ENCODE measurements around the gene FNIP1. TPM values are rescaled to one million over a fixed set of nuclear protein-coding genes. Genes with fewer than 3 reads are reported as not detected.

Gene FNIP1
- total and polyA plus RNA-seq, 2 donors from 2014 or later = 2.9 to 31.1 TPM

GRCh38 chr5:131693894-131694293, 102.9 kb downstream of the FNIP1 start:
- no peak for FAIRE-seq
- Histone ChIP-seq H3K9me3 (ENCODE audit: control insufficient read depth in 2 of 3, insufficient read depth in 1 of 3, low read length in 3 of 3) (no peaks in the 10 kb centered on the region), H3K4me3 (ENCODE audit: low read length in 3 of 3) (no peak overlapping the region), H3K4me1 (ENCODE audit: control insufficient read depth in 2 of 3, insufficient read depth in 2 of 3, low read depth in 1 of 3, low read length in 3 of 3) (no peaks in the 10 kb centered on the region), H3K27me3 (ENCODE audit: control insufficient read depth, insufficient read depth, low read length) (no peaks in the 10 kb centered on the region), H3K27ac (ENCODE audit: low read depth in 2 of 2, low read length in 2 of 2) (no peak overlapping the region), H3K36me3 (ENCODE audit: control insufficient read depth in 2 of 3, insufficient read depth in 3 of 3, low read length in 3 of 3) (peaks cover 0 to 14% (median 9%) of the 10 kb centered on the region in 3 donors), H3K9ac (ENCODE audit: low read length in 3 of 3) (no peak overlapping the region)
- DNase-seq = no peak
- intact Hi-C loops (cut with DNase I) = no loop called here
- TF ChIP-seq CTCF (IDR thresholded peaks at IDR 0.05; ENCODE audit: borderline replicate concordance, extremely low read depth, insufficient read depth) = no peak

DNA sequence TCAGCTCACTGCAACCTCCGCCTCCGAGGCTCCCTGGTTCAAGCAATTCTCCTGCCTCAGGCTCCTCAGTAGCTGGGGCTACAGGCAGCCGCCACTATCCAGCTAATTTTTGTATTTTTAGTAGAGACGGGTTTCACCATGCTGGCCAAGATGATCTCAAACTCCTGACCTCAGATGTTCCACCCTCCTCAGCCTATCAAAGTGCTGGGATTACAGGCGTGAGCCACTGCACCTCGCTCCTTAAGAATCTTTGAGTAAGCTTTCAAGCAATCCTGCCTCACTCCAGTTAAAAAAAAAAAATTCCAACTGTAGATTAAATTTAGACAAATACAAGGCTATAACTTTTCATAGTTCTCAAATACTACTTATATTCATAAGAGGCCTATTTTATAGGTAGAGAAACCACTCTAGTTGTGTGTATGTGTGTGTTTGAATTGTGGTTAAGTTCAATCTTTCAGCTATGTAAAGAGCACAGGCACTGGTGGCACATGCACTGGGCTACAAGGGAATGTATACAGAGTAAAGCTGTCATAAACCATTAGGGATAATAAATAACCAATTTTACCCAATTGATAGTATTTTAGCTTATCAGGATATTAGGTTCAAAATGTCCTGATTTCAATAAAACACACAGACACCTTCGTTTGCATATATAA, 111.2 kb downstream of the FNIP1 start:
- H3K4me1 ChIP-seq (ENCODE audit: control insufficient read depth in 2 of 3, insufficient read depth in 2 of 3, low read depth in 1 of 3, low read length in 3 of 3) = no peaks in the 10 kb centered on the region
- H3K9me3 ChIP-seq (ENCODE audit: control insufficient read depth in 2 of 3, insufficient read depth in 1 of 3, low read length in 3 of 3) = no peaks in the 10 kb centered on the region
- intact Hi-C loops (cut with DNase I) = no loop called here
- no peaks in the 10 kb centered on the region for H3K27me3 ChIP-seq (ENCODE audit: control insufficient read depth, insufficient read depth, low read length)
- no peak overlapping the region for H3K9ac ChIP-seq (ENCODE audit: low read length in 3 of 3)
- TF ChIP-seq CTCF (IDR thresholded peaks at IDR 0.05; ENCODE audit: borderline replicate concordance, extremely low read depth, insufficient read depth) = no peak
- DNase-seq (no peak), FAIRE-seq (no peak)
- H3K4me3 ChIP-seq (ENCODE audit: low read length in 3 of 3) = no peak overlapping the region
- H3K36me3 ChIP-seq (ENCODE audit: control insufficient read depth in 2 of 3, insufficient read depth in 3 of 3, low read length in 3 of 3) = peaks cover 0 to 3% (median 3%) of the 10 kb centered on the region in 3 donors
- no peak overlapping the region for H3K27ac ChIP-seq (ENCODE audit: low read depth in 2 of 2, low read length in 2 of 2)

DNA sequence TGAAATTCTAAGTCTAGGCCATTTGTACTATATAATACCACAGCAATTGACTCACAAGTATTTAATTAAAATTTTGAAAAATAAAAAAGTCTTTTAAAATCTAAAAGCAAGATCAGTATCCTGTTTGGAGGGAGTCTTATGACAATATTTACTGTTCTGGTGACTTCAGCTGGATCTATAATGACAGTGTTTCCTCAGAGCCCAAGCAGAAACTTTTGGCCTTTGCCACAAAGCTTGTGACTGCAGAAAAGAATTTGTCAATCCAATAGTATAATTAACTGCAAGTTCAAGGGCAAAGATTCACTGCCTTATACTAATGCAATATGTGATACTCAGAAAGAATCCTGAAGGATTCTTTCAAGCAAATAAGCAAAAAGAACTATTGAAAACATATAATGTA, 112.2 kb downstream of the FNIP1 start:
- Histone ChIP-seq H3K36me3 (ENCODE audit: control insufficient read depth in 2 of 3, insufficient read depth in 3 of 3, low read length in 3 of 3) (peaks cover 0 to 3% (median 3%) of the 10 kb centered on the region in 3 donors), H3K4me1 (ENCODE audit: control insufficient read depth in 2 of 3, insufficient read depth in 2 of 3, low read depth in 1 of 3, low read length in 3 of 3) (no peaks in the 10 kb centered on the region), H3K27ac (ENCODE audit: low read depth in 2 of 2, low read length in 2 of 2) (no peak overlapping the region), H3K27me3 (ENCODE audit: control insufficient read depth, insufficient read depth, low read length) (no peaks in the 10 kb centered on the region), H3K9ac (ENCODE audit: low read length in 3 of 3) (no peak overlapping the region), H3K4me3 (ENCODE audit: low read length in 3 of 3) (no peak overlapping the region), H3K9me3 (ENCODE audit: control insufficient read depth in 2 of 3, insufficient read depth in 1 of 3, low read length in 3 of 3) (no peaks in the 10 kb centered on the region)
- FAIRE-seq (no peak), DNase-seq (no peak)
- intact Hi-C loops (cut with DNase I) = no loop called here
- no peak for TF ChIP-seq CTCF (IDR thresholded peaks at IDR 0.05; ENCODE audit: borderline replicate concordance, extremely low read depth, insufficient read depth)

DNA sequence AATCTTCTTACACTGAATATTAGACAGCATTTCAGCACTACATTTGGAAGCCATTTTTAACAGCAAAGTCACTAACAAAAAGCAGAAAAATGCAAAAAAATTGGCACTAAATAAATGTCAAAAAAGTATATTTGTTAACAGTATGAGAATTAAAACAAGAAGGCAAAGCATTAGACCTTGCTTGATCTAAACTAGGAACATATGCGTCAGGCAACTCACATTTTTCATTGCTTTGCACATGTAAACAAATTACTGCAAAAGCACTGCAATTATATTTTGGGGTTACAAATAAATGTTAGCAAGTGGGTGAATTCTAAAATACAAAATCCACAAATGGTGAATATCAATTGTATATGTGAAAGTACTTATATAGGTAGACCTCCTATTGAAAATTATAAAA, 112.8 kb downstream of the FNIP1 start:
- FAIRE-seq (no peak), DNase-seq (no peak)
- intact Hi-C loops (cut with DNase I) = no loop called here
- Histone ChIP-seq H3K9ac (ENCODE audit: low read length in 3 of 3) (no peak overlapping the region), H3K4me3 (ENCODE audit: low read length in 3 of 3) (no peak overlapping the region), H3K27me3 (ENCODE audit: control insufficient read depth, insufficient read depth, low read length) (no peaks in the 10 kb centered on the region), H3K4me1 (ENCODE audit: control insufficient read depth in 2 of 3, insufficient read depth in 2 of 3, low read depth in 1 of 3, low read length in 3 of 3) (no peaks in the 10 kb centered on the region), H3K9me3 (ENCODE audit: control insufficient read depth in 2 of 3, insufficient read depth in 1 of 3, low read length in 3 of 3) (no peaks in the 10 kb centered on the region), H3K27ac (ENCODE audit: low read depth in 2 of 2, low read length in 2 of 2) (no peak overlapping the region), H3K36me3 (ENCODE audit: control insufficient read depth in 2 of 3, insufficient read depth in 3 of 3, low read length in 3 of 3) (peaks cover 0 to 5% (median 2%) of the 10 kb centered on the region in 3 donors)
- no peak for TF ChIP-seq CTCF (IDR thresholded peaks at IDR 0.05; ENCODE audit: borderline replicate concordance, extremely low read depth, insufficient read depth)
